Measurements from ENCODE around the gene NR2F1-AS1.

Gene NR2F1-AS1

GRCh38 chr5:93415819-93416218 lies 165.2 kb downstream of the NR2F1-AS1 start:
- POLR2A ChIA-PET (ENCODE audit: low non-redundant PET), result no interaction called here
- CTCF ChIA-PET, result interaction anchor here (0.5 kb wide), 1 partner anchor 42 kb away, joined by 3 read pairs; no protein-coding TSS in a partner anchor
- no peak overlapping the region for H3K27ac ChIP-seq
- DNase-seq (ENCODE audit: low spot score), result no peak
- no peak for TF ChIP-seq CTCF (conservative IDR thresholded peaks at IDR 0.05; ENCODE audit: low read depth)

GRCh38 chr5:93411716-93412115 lies 169.3 kb downstream of the NR2F1-AS1 start:
- CTCF ChIA-PET, result no interaction called here
- no peak for DNase-seq (ENCODE audit: low spot score)
- no peak overlapping the region for H3K27ac ChIP-seq
- POLR2A ChIA-PET (ENCODE audit: low non-redundant PET), result no interaction called here
- TF ChIP-seq CTCF (conservative IDR thresholded peaks at IDR 0.05; ENCODE audit: low read depth), result no peak

- no peak for TF ChIP-seq CTCF (conservative IDR thresholded peaks at IDR 0.05; ENCODE audit: low read depth)
- POLR2A ChIA-PET (ENCODE audit: low non-redundant PET), result no interaction called here
- DNase-seq (ENCODE audit: low spot score), result no peak
- no peak overlapping the region for H3K27ac ChIP-seq
- CTCF ChIA-PET, result no interaction called here
Measured at GRCh38 chr5:93409691-93410090, 171.3 kb downstream of the NR2F1-AS1 start.

- DNase-seq (ENCODE audit: low spot score), result no peak
- ChIA-PET CTCF (interaction anchor here (0.8 kb wide), 1 partner anchor 18 kb away, joined by 4 read pairs; no protein-coding TSS in a partner anchor), POLR2A (ENCODE audit: low non-redundant PET) (no interaction called here)
- no peak for TF ChIP-seq CTCF (conservative IDR thresholded peaks at IDR 0.05; ENCODE audit: low read depth)
- H3K27ac ChIP-seq, result no peak overlapping the region
Measured at GRCh38 chr5:93407454-93407853, 173.6 kb downstream of the NR2F1-AS1 start.

GRCh38 chr5:93406971-93407401 lies 174.0 kb downstream of the NR2F1-AS1 start:
- TF ChIP-seq CTCF (conservative IDR thresholded peaks at IDR 0.05; ENCODE audit: low read depth), result no peak
- ChIA-PET CTCF (interaction anchor here (0.8 kb wide), 1 partner anchor 18 kb away, joined by 4 read pairs; no protein-coding TSS in a partner anchor), POLR2A (ENCODE audit: low non-redundant PET) (no interaction called here)
- DNase-seq (ENCODE audit: low spot score), result no peak
- no peak overlapping the region for H3K27ac ChIP-seq

- ChIA-PET CTCF (interaction anchor here (0.6 kb wide), 1 partner anchor 355 kb away, joined by 3 read pairs; no protein-coding TSS in a partner anchor), POLR2A (ENCODE audit: low non-redundant PET) (no interaction called here)
- no peak overlapping the region for H3K27ac ChIP-seq
- TF ChIP-seq CTCF (conservative IDR thresholded peaks at IDR 0.05; ENCODE audit: low read depth), result no peak
- no peak for DNase-seq (ENCODE audit: low spot score)
Measured at GRCh38 chr5:93404246-93404645, 176.8 kb downstream of the NR2F1-AS1 start.
